Peyer's patch (tissue), 4 donors: ENCODE data around the gene TRPM3. TPM values are rescaled to one million over a fixed set of nuclear protein-coding genes. Genes with fewer than 3 reads are reported as not detected.
"Not testable (repeated sequence)": the region's sequence is repeated elsewhere in the genome, so short reads cannot be mapped to it uniquely, and the experiment has no call there.

Source experiments
- DNase-seq, 3 donors: peaks; one replicate each; pipeline ENCODE4 v3.0.0-alpha.2; 2017 to 2019
- H3K27ac ChIP-seq, 4 donors: fragments of 200-600 bp; sonication (generic); one replicate each; pipeline ENCODE4 v1.5.1; 2016 to 2019
- H3K27me3 ChIP-seq, 2 donors: fragments of 200-600 bp; sonication (generic); one replicate each; pipeline ENCODE4 v1.5.1; 2019
- H3K36me3 ChIP-seq, 3 donors: fragments of 200-600 bp; sonication (generic); one replicate each; pipeline ENCODE4 v1.5.1; 2016 to 2019
- H3K4me1 ChIP-seq, 4 donors: fragments of 200-600 bp; sonication (generic); one replicate each; pipeline ENCODE4 v1.5.1; 2016 to 2019
- H3K4me3 ChIP-seq, 4 donors: fragments of 200-600 bp; sonication (generic); 1 replicate in 3 of 4; 2 replicates in 1 of 4; pipeline ENCODE4 v1.5.1; 2016 to 2019; ENCODE audit warnings: mild to moderate bottlenecking in 1 of 4
- H3K9me3 ChIP-seq, 4 donors: fragments of 200-600 bp; sonication (generic); one replicate each; pipeline ENCODE4 v1.5.1; 2016 to 2019; ENCODE audit warnings: mild to moderate bottlenecking in 1 of 4
- CTCF ChIP-seq, 6 experiments: fragments of 450-650 bp in 4 of 6; fragments of 200-600 bp in 2 of 6; sonication (generic) in 1 of 6; IDR thresholded peaks; one replicate each; pipeline ENCODE4 v1.5.1; 2017 to 2019; ENCODE audit warnings: antibody characterized with exemption in 6 of 6, mild to moderate bottlenecking in 3 of 6, moderate library complexity in 1 of 6
- POLR2A ChIP-seq, 2 donors: fragments of 450-650 bp; IDR thresholded peaks; one replicate each; pipeline ENCODE4 v1.5.1; 2017; ENCODE audit warnings: antibody characterized with exemption in 2 of 2, mild to moderate bottlenecking in 2 of 2, moderate library complexity in 2 of 2
- total RNA-seq, 4 donors: library from RNA; depleted of rRNA; stranded (reverse); fragments of >200 nt; gene quantifications; one replicate each; pipeline ENCODE4 v1.1.0, GENCODE V29; 2016

TRPM3 gene
- total RNA-seq, 4 donors from 2014 or later: 0.28 to 0.80 TPM; not detected in 2

DNA sequence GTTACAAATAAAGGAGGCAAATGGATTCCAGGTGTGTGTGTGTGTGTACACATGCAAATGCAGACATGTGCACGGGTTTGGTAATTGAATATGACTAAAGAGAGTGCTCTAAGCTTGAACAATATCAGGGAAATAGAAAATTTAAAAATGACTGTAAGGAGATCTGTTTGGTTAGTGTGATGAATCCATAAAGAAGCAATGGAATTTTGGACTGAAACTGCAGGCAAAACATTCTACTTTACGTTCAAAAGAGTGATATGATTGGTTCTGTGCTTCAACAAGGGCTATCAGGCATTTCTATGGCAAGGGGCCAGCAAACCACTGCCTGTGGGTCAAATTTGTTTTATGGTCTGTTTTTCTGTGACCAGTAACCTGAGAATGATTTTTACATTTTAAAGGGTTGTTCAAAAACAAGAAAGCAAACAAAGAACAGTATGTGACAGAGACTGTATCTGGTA, 374.1 kb downstream of the TRPM3 start:
- Histone ChIP-seq H3K4me3 (no peak overlapping the region), H3K36me3 (no peaks in the 10 kb centered on the region), H3K4me1 (no peaks in the 10 kb centered on the region), H3K27me3 (no peaks in the 10 kb centered on the region), H3K27ac (no peak overlapping the region), H3K9me3 (no peaks in the 10 kb centered on the region)
- DNase-seq: no peak
- TF ChIP-seq CTCF (IDR thresholded peaks at IDR 0.05) (no peak), POLR2A (IDR thresholded peaks at IDR 0.05) (no peak)

GRCh38 chr9:70746760-70747159, 374.7 kb downstream of the TRPM3 start:
- H3K27me3 ChIP-seq: no peaks in the 10 kb centered on the region
- H3K4me3 ChIP-seq: no peak overlapping the region
- H3K27ac ChIP-seq: no peak overlapping the region
- no peaks in the 10 kb centered on the region for H3K9me3 ChIP-seq
- no peaks in the 10 kb centered on the region for H3K4me1 ChIP-seq
- H3K36me3 ChIP-seq: no peaks in the 10 kb centered on the region
- TF ChIP-seq CTCF (IDR thresholded peaks at IDR 0.05) (no peak), POLR2A (IDR thresholded peaks at IDR 0.05) (no peak)
- DNase-seq: no peak

- DNase-seq: no peak
- Histone ChIP-seq H3K27ac (no peak overlapping the region), H3K4me3 (no peak overlapping the region)
Observed at GRCh38 chr9:70746316-70746715, 375.1 kb downstream of the TRPM3 start.

DNA sequence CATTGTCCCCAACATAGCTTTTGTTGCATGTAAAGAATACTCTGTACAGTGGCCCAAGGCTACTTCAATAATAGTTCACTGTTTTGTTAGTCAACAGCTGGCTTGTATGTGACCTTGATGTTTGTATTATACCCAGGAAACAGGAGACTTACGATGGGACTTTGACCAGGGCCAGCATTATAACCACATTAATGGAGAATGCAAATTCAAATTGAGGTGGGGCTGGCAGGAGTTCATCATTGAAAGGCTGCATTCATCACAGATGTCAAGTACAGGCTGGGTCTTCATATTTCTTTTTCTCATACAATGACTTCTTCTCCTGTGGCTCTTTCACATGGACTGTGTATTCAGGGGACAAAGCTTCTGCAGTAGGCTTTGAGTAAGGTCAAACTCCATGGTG, 396.6 kb downstream of the TRPM3 start:
- not testable (repeated sequence) for H3K27ac ChIP-seq, H3K9me3 ChIP-seq, H3K36me3 ChIP-seq, DNase-seq, H3K27me3 ChIP-seq, H3K4me1 ChIP-seq, H3K4me3 ChIP-seq

More at GRCh38 chr9:70746316-70746715, 375.1 kb downstream of the TRPM3 start:
- Histone ChIP-seq H3K27me3 (no peaks in the 10 kb centered on the region), H3K36me3 (no peaks in the 10 kb centered on the region), H3K9me3 (no peaks in the 10 kb centered on the region), H3K4me1 (no peaks in the 10 kb centered on the region)
- TF ChIP-seq POLR2A (IDR thresholded peaks at IDR 0.05): no peak
- no peak for TF ChIP-seq CTCF (IDR thresholded peaks at IDR 0.05)

GRCh38 chr9:70724025-70724424, 397.4 kb downstream of the TRPM3 start:
- not testable (repeated sequence) for H3K27me3 ChIP-seq, DNase-seq, H3K4me3 ChIP-seq, H3K4me1 ChIP-seq, H3K27ac ChIP-seq, H3K36me3 ChIP-seq, H3K9me3 ChIP-seq

GRCh38 chr9:70706797-70707196, 414.6 kb downstream of the TRPM3 start:
- not testable (repeated sequence) for H3K9me3 ChIP-seq, H3K36me3 ChIP-seq, DNase-seq, H3K27me3 ChIP-seq, H3K4me3 ChIP-seq, H3K4me1 ChIP-seq, H3K27ac ChIP-seq

DNA sequence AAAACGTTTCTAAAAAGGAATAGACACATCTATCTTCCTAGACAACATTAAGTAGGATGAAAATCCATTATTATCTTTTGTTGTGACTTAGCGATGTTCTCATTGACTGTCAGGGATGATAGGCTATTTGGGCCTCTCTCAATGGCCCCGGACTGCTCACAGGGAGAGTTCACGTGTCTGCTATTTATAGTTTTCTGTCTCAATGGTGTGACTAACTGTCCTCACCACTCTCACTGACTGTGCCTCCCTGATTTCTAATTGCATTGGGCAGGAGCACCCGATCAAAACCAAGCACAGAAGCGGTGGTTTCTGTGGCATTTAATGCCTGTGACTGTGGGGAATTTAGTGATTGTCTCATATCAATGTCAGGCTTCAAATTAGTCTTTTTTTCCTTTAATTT, 420.3 kb downstream of the TRPM3 start:
- no peak overlapping the region for H3K27ac ChIP-seq

More for the DNA sequence above, 420.3 kb downstream of the TRPM3 start:
- Histone ChIP-seq H3K4me3 (no peak overlapping the region), H3K9me3 (no peaks in the 10 kb centered on the region), H3K4me1 (no peaks in the 10 kb centered on the region), H3K36me3 (no peaks in the 10 kb centered on the region), H3K27me3 (no peaks in the 10 kb centered on the region)
- no peak for DNase-seq
- TF ChIP-seq CTCF (IDR thresholded peaks at IDR 0.05) (no peak), POLR2A (IDR thresholded peaks at IDR 0.05) (no peak)
